IMR-90 (cell line): ENCODE measurements around the gene RAB20. TPM values are rescaled to one million over a fixed set of nuclear protein-coding genes. Genes with fewer than 3 reads are reported as not detected.

Source experiments
- ATAC-seq: fragments of 200-7000 bp; cut with Tn5 transposase; 2 replicates; pipeline ENCODE4 v1.9.1; 2020; ENCODE audit warnings: low read depth, mild to moderate bottlenecking, moderate library complexity
- BruUV-seq: library from RNA; stranded (reverse); fragments of 400-500 nt; replicated peaks from 2 replicates; lab custom pipeline; 2021; lab: Mats Ljungman, UMichigan
- CTCF ChIA-PET: fragments of 300-600 bp; formaldehyde crosslinking; extraction: SDS; loops from one replicate; lab custom pipeline; 2021; ENCODE audit warnings: antibody characterized with exemption; lab: Yijun Ruan, JAX
- POLR2A ChIA-PET: fragments of 300-600 bp; sonication (Branson Sonifier 250); formaldehyde crosslinking; loops from one replicate; lab custom pipeline; 2022; ENCODE audit warnings: antibody characterized with exemption; ENCODE audit not compliant: unreplicated experiment; lab: Charles Lee
- DNase-seq: peaks from one replicate; pipeline ENCODE4 v3.0.0; 2013
- H2AFZ ChIP-seq: replicated peaks from 2 replicates; pipeline ENCODE3; 2013; ENCODE audit warnings: low read length, mild to moderate bottlenecking; ENCODE audit not compliant: poor library complexity
- H2AK5ac ChIP-seq: 2 replicates; pipeline ENCODE4 v1.6.1; 2013; ENCODE audit warnings: low read depth, low read length, inconsistent platforms
- H2AK9ac ChIP-seq: replicated peaks from 2 replicates; pipeline ENCODE3; 2013; ENCODE audit warnings: mild to moderate bottlenecking, low read depth, low read length, moderate library complexity; ENCODE audit not compliant: poor library complexity
- H2BK120ac ChIP-seq: 2 replicates; pipeline ENCODE4 v1.6.1; 2013; ENCODE audit warnings: low read depth, low read length, inconsistent platforms
- H2BK15ac ChIP-seq: 3 replicates; pipeline ENCODE4 v1.6.1; 2013; ENCODE audit warnings: low read depth, low read length, inconsistent platforms
- H2BK20ac ChIP-seq: 2 replicates; pipeline ENCODE4 v1.6.1; 2013; ENCODE audit warnings: low read depth, mild to moderate bottlenecking, inconsistent platforms, low read length, moderate library complexity
- H2BK5ac ChIP-seq: 2 replicates; pipeline ENCODE4 v1.6.1; 2013; ENCODE audit warnings: mild to moderate bottlenecking, low read depth, low read length, inconsistent platforms; ENCODE audit not compliant: poor library complexity, severe bottlenecking
- H3K14ac ChIP-seq: replicated peaks from 2 replicates; pipeline ENCODE4 v1.6.1; 2013; ENCODE audit warnings: low read depth, low read length, inconsistent platforms
- H3K18ac ChIP-seq: 2 replicates; pipeline ENCODE4 v1.6.1; 2013; ENCODE audit warnings: low read depth, low read length, control low read depth
- H3K23ac ChIP-seq: 2 replicates; pipeline ENCODE4 v1.6.1; 2013; ENCODE audit warnings: low read depth, low read length, inconsistent platforms
- H3K27ac ChIP-seq: 2 replicates; pipeline ENCODE4 v1.5.1; 2013; ENCODE audit warnings: mild to moderate bottlenecking, control low read depth, low read length; ENCODE audit not compliant: insufficient read depth
- H3K27me3 ChIP-seq: 2 replicates; pipeline ENCODE4 v1.6.1; 2013; ENCODE audit warnings: low read length; ENCODE audit not compliant: control insufficient read depth, insufficient read depth
- H3K36me3 ChIP-seq: 2 replicates; pipeline ENCODE4 v1.6.1; 2013; ENCODE audit warnings: low read length, mixed read lengths; ENCODE audit not compliant: control insufficient read depth, insufficient read depth
- H3K4ac ChIP-seq: 2 replicates; pipeline ENCODE4 v1.6.1; 2013; ENCODE audit warnings: low read depth, low read length, inconsistent platforms
- H3K4me1 ChIP-seq: 2 replicates; pipeline ENCODE4 v1.6.1; 2013; ENCODE audit warnings: low read length, mixed read lengths; ENCODE audit not compliant: control insufficient read depth, insufficient read depth
- H3K4me2 ChIP-seq: 2 replicates; pipeline ENCODE4 v1.6.1; 2013; ENCODE audit warnings: low read depth, mild to moderate bottlenecking, control low read depth, low read length, moderate library complexity
- H3K4me3 ChIP-seq: 2 replicates; pipeline ENCODE4 v1.5.1; 2013; ENCODE audit warnings: low read depth, mild to moderate bottlenecking, control low read depth, low read length, moderate library complexity; ENCODE audit not compliant: insufficient read depth
- H3K56ac ChIP-seq: 2 replicates; pipeline ENCODE4 v1.6.1; 2013; ENCODE audit warnings: low read length, inconsistent platforms; ENCODE audit not compliant: insufficient read depth; ENCODE audit errors: extremely low read depth
- H3K79me1 ChIP-seq, 2 experiments: 2 replicates each; pipeline ENCODE4 v1.6.1; 2013; ENCODE audit warnings: low read length in 2 of 2, inconsistent platforms in 1 of 2, low read depth in 1 of 2
- H3K9ac ChIP-seq: 2 replicates; pipeline ENCODE4 v1.6.1; 2013; ENCODE audit warnings: low read depth, low read length, control low read depth
- H3K9me1 ChIP-seq: 2 replicates; pipeline ENCODE4 v1.6.1; 2013; ENCODE audit warnings: low read length, inconsistent platforms; ENCODE audit not compliant: insufficient read depth
- H3K9me3 ChIP-seq: 2 replicates; pipeline ENCODE4 v1.6.1; 2013; ENCODE audit warnings: low read length; ENCODE audit not compliant: control insufficient read depth, insufficient read depth
- H4K20me1 ChIP-seq: 2 replicates; pipeline ENCODE4 v1.6.1; 2013; ENCODE audit warnings: low read length, inconsistent platforms; ENCODE audit not compliant: insufficient read depth
- H4K5ac ChIP-seq: 2 replicates; pipeline ENCODE4 v1.6.1; 2013; ENCODE audit warnings: mild to moderate bottlenecking, low read depth, low read length, control low read depth
- H4K8ac ChIP-seq, 2 experiments: 2 replicates each; pipeline ENCODE4 v1.6.1; 2013; ENCODE audit warnings: low read depth in 2 of 2, low read length in 2 of 2, control low read depth in 1 of 2, inconsistent platforms in 1 of 2
- H4K91ac ChIP-seq: 2 replicates; pipeline ENCODE4 v1.6.1; 2013; ENCODE audit warnings: low read depth, low read length, inconsistent platforms; ENCODE audit not compliant: insufficient read depth
- BHLHE40 ChIP-seq: fragments of 150-350 bp; IDR thresholded peaks from 2 replicates; pipeline ENCODE4 v1.6.1; 2016; ENCODE audit warnings: mild to moderate bottlenecking, low read depth, low read length
- CHD1 ChIP-seq: IDR thresholded peaks from 2 replicates; pipeline ENCODE4 v1.6.1; 2012; ENCODE audit warnings: low read depth, low read length, improper control_type of control experiment
- MAFK ChIP-seq: IDR thresholded peaks from 2 replicates; pipeline ENCODE4 v1.6.1; 2012; ENCODE audit warnings: low read depth, low read length, improper control_type of control experiment
- MAZ ChIP-seq: IDR thresholded peaks from 2 replicates; pipeline ENCODE4 v1.6.1; 2012; ENCODE audit warnings: low read depth, mild to moderate bottlenecking, low read length, improper control_type of control experiment, moderate library complexity, borderline replicate concordance
- MXI1 ChIP-seq: IDR thresholded peaks from 2 replicates; pipeline ENCODE4 v1.6.1; 2012; ENCODE audit warnings: low read depth, mild to moderate bottlenecking, low read length, moderate library complexity, borderline replicate concordance
- NFE2L2 ChIP-seq: fragments of 150-350 bp; IDR thresholded peaks from 2 replicates; pipeline ENCODE4 v1.6.1; 2016; ENCODE audit warnings: low read depth, mild to moderate bottlenecking, low read length
- POLR2A ChIP-seq: IDR thresholded peaks from 2 replicates; pipeline ENCODE4 v1.6.1; 2012; ENCODE audit warnings: mild to moderate bottlenecking, low read depth, low read length
- RAD21 ChIP-seq: IDR thresholded peaks from 2 replicates; pipeline ENCODE4 v1.6.1; 2012; ENCODE audit warnings: low read length, improper control_type of control experiment
- RCOR1 ChIP-seq: IDR thresholded peaks from 2 replicates; pipeline ENCODE4 v1.6.1; 2012; ENCODE audit warnings: mild to moderate bottlenecking, low read length, improper control_type of control experiment; ENCODE audit not compliant: insufficient replicate concordance
- RFX5 ChIP-seq: IDR thresholded peaks from 2 replicates; pipeline ENCODE4 v1.8.0; 2012; ENCODE audit warnings: low read depth, mild to moderate bottlenecking, low read length, moderate library complexity
- SMC3 ChIP-seq: fragments of 150-350 bp; IDR thresholded peaks from 2 replicates; pipeline ENCODE4 v1.6.1; 2016; ENCODE audit warnings: low read depth, mild to moderate bottlenecking, antibody characterized with exemption, low read length, moderate library complexity
- WGBS, 2 experiments: methylation state at CpG; one replicate each; pipeline versions ENCODE4 v1.1.5 to v1.1.7; 2013; ENCODE audit warnings: missing lambda C conversion rate in 2 of 2; ENCODE audit not compliant: insufficient read length in 1 of 2; ENCODE audit errors: extremely low coverage in 2 of 2; 5-methylcytosine and 5-hydroxymethylcytosine counted together
- dilution Hi-C: fragments of 300-500 bp; cut with HindIII; formaldehyde crosslinking; loops from one replicate; pipeline ENCODE4 v1.14.3; 2018; ENCODE audit warnings: low sequenced_read_pairs; ENCODE audit not compliant: unreplicated experiment
- in situ Hi-C: fragments of 300-500 bp; cut with MboI; formaldehyde crosslinking; loops from 3 replicates; pipeline ENCODE4 v1.14.3; 2019; ENCODE audit warnings: low sequenced_read_pairs, inconsistent platforms, mixed read lengths
- intact Hi-C: fragments of 100-400 bp; cut with micrococcal nuclease; formaldehyde crosslinking; loops from 2 replicates; pipeline ENCODE4 v1.10.0; 2022
- polyA plus RNA-seq, 3 experiments: library from polyadenylated mRNA; depleted of rRNA; stranded (reverse); fragments of >200 nt; gene quantifications; 2 replicates each; pipeline ENCODE4 v1.2.3, GENCODE V29; 2012; ENCODE audit warnings: low replicate concordance in 1 of 3
- total RNA-seq: library from RNA; depleted of rRNA; stranded (reverse); fragments of >200 nt; gene quantifications from 2 replicates; pipeline ENCODE4 v1.2.3, GENCODE V29; 2012
- TF ChIP-seq, protein P1 (sequence below): fragments of 150-350 bp; IDR thresholded peaks from 2 replicates; pipeline ENCODE4 v1.6.1; 2017; ENCODE audit warnings: mild to moderate bottlenecking, antibody characterized with exemption, low read length, low read depth
- TF ChIP-seq, protein P2 (sequence below): conservative IDR thresholded peaks from 2 replicates; pipeline ENCODE4 v1.5.1; 2012; ENCODE audit warnings: mild to moderate bottlenecking, low read depth, low read length, improper control_type of control experiment

The RAB20 gene
- total and polyA plus RNA-seq, 2 of the 4 experiments (the other 2 are of a cell fraction) = 3.8 to 5.1 TPM

DNA sequence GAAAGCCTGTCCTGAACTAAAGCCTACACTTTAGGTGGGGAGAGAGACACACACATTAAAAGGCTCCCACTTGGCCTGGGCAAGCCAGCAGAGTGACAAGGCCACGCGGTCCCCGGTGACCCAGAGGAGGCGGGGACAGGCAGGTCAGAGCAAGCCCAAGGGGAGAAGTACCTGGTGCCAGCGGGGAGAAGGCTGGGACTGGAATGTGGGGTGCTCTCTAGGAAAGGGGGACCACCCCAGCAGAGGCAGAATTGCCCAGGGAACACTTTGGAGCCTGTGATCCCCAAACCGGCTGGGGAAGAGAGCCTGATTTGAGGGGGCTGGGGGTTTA lies 82.3 kb downstream of the RAB20 start:
- POLR2A ChIA-PET = interaction anchor here (0.5 kb wide), 1 partner anchor 236 kb away, joined by 4 read pairs; no protein-coding TSS in a partner anchor

More for the DNA sequence above, 82.3 kb downstream of the RAB20 start:
- H3K18ac ChIP-seq = no peak overlapping the region
- H2BK20ac ChIP-seq = no peak overlapping the region
- H3K56ac ChIP-seq = no peak overlapping the region
- no peak overlapping the region for H2BK120ac ChIP-seq
- dilution Hi-C loops (no loop called here), intact Hi-C loops (no loop called here), in situ Hi-C loops (no loop called here)
- no peaks in the 10 kb centered on the region for H3K27me3 ChIP-seq
- TF ChIP-seq POLR2A = no peak
- TF ChIP-seq, protein P1, sequence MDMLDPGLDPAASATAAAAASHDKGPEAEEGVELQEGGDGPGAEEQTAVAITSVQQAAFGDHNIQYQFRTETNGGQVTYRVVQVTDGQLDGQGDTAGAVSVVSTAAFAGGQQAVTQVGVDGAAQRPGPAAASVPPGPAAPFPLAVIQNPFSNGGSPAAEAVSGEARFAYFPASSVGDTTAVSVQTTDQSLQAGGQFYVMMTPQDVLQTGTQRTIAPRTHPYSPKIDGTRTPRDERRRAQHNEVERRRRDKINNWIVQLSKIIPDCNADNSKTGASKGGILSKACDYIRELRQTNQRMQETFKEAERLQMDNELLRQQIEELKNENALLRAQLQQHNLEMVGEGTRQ = no peak
- no peak for TF ChIP-seq RAD21
- no peak for TF ChIP-seq RCOR1
- no peak for TF ChIP-seq BHLHE40
- TF ChIP-seq RFX5 = no peak
- TF ChIP-seq MXI1 = no peak
- no peak for TF ChIP-seq SMC3
- TF ChIP-seq, protein P2, sequence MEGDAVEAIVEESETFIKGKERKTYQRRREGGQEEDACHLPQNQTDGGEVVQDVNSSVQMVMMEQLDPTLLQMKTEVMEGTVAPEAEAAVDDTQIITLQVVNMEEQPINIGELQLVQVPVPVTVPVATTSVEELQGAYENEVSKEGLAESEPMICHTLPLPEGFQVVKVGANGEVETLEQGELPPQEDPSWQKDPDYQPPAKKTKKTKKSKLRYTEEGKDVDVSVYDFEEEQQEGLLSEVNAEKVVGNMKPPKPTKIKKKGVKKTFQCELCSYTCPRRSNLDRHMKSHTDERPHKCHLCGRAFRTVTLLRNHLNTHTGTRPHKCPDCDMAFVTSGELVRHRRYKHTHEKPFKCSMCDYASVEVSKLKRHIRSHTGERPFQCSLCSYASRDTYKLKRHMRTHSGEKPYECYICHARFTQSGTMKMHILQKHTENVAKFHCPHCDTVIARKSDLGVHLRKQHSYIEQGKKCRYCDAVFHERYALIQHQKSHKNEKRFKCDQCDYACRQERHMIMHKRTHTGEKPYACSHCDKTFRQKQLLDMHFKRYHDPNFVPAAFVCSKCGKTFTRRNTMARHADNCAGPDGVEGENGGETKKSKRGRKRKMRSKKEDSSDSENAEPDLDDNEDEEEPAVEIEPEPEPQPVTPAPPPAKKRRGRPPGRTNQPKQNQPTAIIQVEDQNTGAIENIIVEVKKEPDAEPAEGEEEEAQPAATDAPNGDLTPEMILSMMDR = no peak
- no peak for TF ChIP-seq MAZ
- TF ChIP-seq MAFK = no peak
- TF ChIP-seq NFE2L2 = no peak
- TF ChIP-seq CHD1 = no peak
- H3K4ac ChIP-seq = no peak overlapping the region
- H3K14ac ChIP-seq = no peak overlapping the region
- H4K8ac ChIP-seq = no peak overlapping the region
- no peak overlapping the region for H2AFZ ChIP-seq
- H3K4me3 ChIP-seq = no peak overlapping the region
- H2AK5ac ChIP-seq = no peak overlapping the region
- H3K4me2 ChIP-seq = no peak overlapping the region
- no peaks in the 10 kb centered on the region for H3K9me3 ChIP-seq
- H3K27ac ChIP-seq = no peak overlapping the region
- DNase-seq (no peak), ATAC-seq (no peak)
- H2BK5ac ChIP-seq = no peak overlapping the region
- no peak overlapping the region for H2BK15ac ChIP-seq
- H3K4me1 ChIP-seq = no peaks in the 10 kb centered on the region
- H3K79me1 ChIP-seq = peaks cover 20 to 23% of the 10 kb centered on the region in 2 experiments; a peak in 3 of 4 replicates
- no peak overlapping the region for H3K23ac ChIP-seq
- H3K9me1 ChIP-seq = peaks cover 16% of the 10 kb centered on the region
- peaks cover 13% of the 10 kb centered on the region for H4K20me1 ChIP-seq
- H4K91ac ChIP-seq = no peak overlapping the region
- BruUV-seq = no TSS peak
- 100% methylated on average over 1 of the region's 6 CpGs; no CpG with 5 or more reads in 1 of the 2 experiments for WGBS, 2 experiments
- no peak overlapping the region for H4K5ac ChIP-seq
- peaks cover 78% of the 10 kb centered on the region for H3K36me3 ChIP-seq
- H3K9ac ChIP-seq = no peak overlapping the region
- no peak overlapping the region for H2AK9ac ChIP-seq
- CTCF ChIA-PET = no interaction called here
